LNCAP (cell line): Measurements from ENCODE around the gene ANKS4B.

Experiments used
- CTCF ChIP-seq: fragments of 450-650 bp; IDR thresholded peaks from 2 replicates; pipeline ENCODE4 v1.5.1; 2017; ENCODE audit warnings: mild to moderate bottlenecking

The ANKS4B gene

GRCh38 chr16:21205303-21205702 lies 28.2 kb upstream of the ANKS4B start:
- TF ChIP-seq CTCF: no peak

GRCh38 chr16:21206550-21206949 lies 26.9 kb upstream of the ANKS4B start:
- no peak for TF ChIP-seq CTCF

- TF ChIP-seq CTCF: no peak
Observed at GRCh38 chr16:21208446-21209230, 24.9 kb upstream of the ANKS4B start.

GRCh38 chr16:21211486-21211885 lies 22.0 kb upstream of the ANKS4B start, which contains the start of gene ZP2:
ZP2 (minus strand) TSS chr16:21211574; CDS start chr16:21211547, 27 bp downstream.
- TF ChIP-seq CTCF: no peak

- no peak for TF ChIP-seq CTCF
Observed at GRCh38 chr16:21214086-21214485, 19.4 kb upstream of the ANKS4B start.

- TF ChIP-seq CTCF: no peak
Observed at GRCh38 chr16:21217121-21217520, 16.4 kb upstream of the ANKS4B start.

- no peak for TF ChIP-seq CTCF
Observed at GRCh38 chr16:21218153-21218552, 15.3 kb upstream of the ANKS4B start.
